H9 (cell line): ENCODE data around the gene TANGO6. TPM values are rescaled to one million over a fixed set of nuclear protein-coding genes. Genes with fewer than 3 reads are reported as not detected.

Source experiments
- DNase-seq: peaks from one replicate; pipeline ENCODE4 v3.0.0-alpha.2; 2017
- H2AFZ ChIP-seq: one replicate; pipeline ENCODE4 v1.6.1; 2013; ENCODE audit warnings: mild to moderate bottlenecking, low read length, control low read depth, moderate library complexity
- H2AK5ac ChIP-seq: 2 replicates; pipeline ENCODE4 v1.6.1; 2013; ENCODE audit warnings: low read length, control low read depth, mixed read lengths; ENCODE audit not compliant: insufficient read length
- H2BK120ac ChIP-seq: one replicate; pipeline ENCODE4 v1.6.1; 2013; ENCODE audit warnings: low read depth, mild to moderate bottlenecking, low read length, control low read depth, inconsistent platforms; ENCODE audit not compliant: poor library complexity, severe bottlenecking
- H2BK12ac ChIP-seq: 2 replicates; pipeline ENCODE4 v1.6.1; 2013; ENCODE audit warnings: low read length, control low read depth, mixed read lengths, low read depth; ENCODE audit not compliant: insufficient read length
- H2BK15ac ChIP-seq: 2 replicates; pipeline ENCODE4 v1.6.1; 2013; ENCODE audit warnings: low read depth, low read length, control low read depth
- H2BK20ac ChIP-seq: one replicate; pipeline ENCODE4 v1.6.1; 2013; ENCODE audit warnings: low read depth, mild to moderate bottlenecking, low read length, control low read depth, inconsistent platforms; ENCODE audit not compliant: poor library complexity, severe bottlenecking
- H2BK5ac ChIP-seq: 2 replicates; pipeline ENCODE4 v1.6.1; 2013; ENCODE audit warnings: low read length, control low read depth, mixed read lengths; ENCODE audit not compliant: insufficient read length
- H3K14ac ChIP-seq: 2 replicates; pipeline ENCODE4 v1.6.1; 2013; ENCODE audit warnings: low read length, control low read depth; ENCODE audit not compliant: insufficient read depth
- H3K18ac ChIP-seq: 2 replicates; pipeline ENCODE4 v1.6.1; 2013; ENCODE audit warnings: low read depth, mild to moderate bottlenecking, mixed read lengths, low read length, control low read depth; ENCODE audit not compliant: insufficient read length
- H3K23ac ChIP-seq: 2 replicates; pipeline ENCODE4 v1.6.1; 2013; ENCODE audit warnings: low read length, control low read depth, mixed read lengths, low read depth; ENCODE audit not compliant: insufficient read length
- H3K23me2 ChIP-seq: 2 replicates; pipeline ENCODE4 v1.6.1; 2013; ENCODE audit warnings: low read depth, mild to moderate bottlenecking, mixed read lengths, low read length, control low read depth; ENCODE audit not compliant: insufficient read length, poor library complexity, severe bottlenecking
- H3K27ac ChIP-seq: 2 replicates; pipeline ENCODE4 v1.5.1; 2013; ENCODE audit warnings: low read length, control low read depth, mixed read lengths, low read depth; ENCODE audit not compliant: insufficient read length
- H3K27me3 ChIP-seq: 2 replicates; pipeline ENCODE4 v1.6.1; 2013; ENCODE audit warnings: low read length, control low read depth, inconsistent platforms; ENCODE audit not compliant: insufficient read depth
- H3K4ac ChIP-seq: 2 replicates; pipeline ENCODE4 v1.6.1; 2013; ENCODE audit warnings: low read depth, mild to moderate bottlenecking, control low read depth, inconsistent platforms, low read length, moderate library complexity
- H3K4me1 ChIP-seq: 2 replicates; pipeline ENCODE4 v1.6.1; 2013; ENCODE audit warnings: low read length, control low read depth, inconsistent platforms; ENCODE audit not compliant: insufficient read depth
- H3K4me2 ChIP-seq: 2 replicates; pipeline ENCODE4 v1.6.1; 2013; ENCODE audit warnings: low read length, control low read depth, mixed read lengths; ENCODE audit not compliant: insufficient read length, insufficient read depth
- H3K56ac ChIP-seq: 2 replicates; pipeline ENCODE4 v1.6.1; 2013; ENCODE audit warnings: low read depth, mild to moderate bottlenecking, mixed read lengths, low read length, control low read depth; ENCODE audit not compliant: insufficient read length
- H3K79me1 ChIP-seq: 2 replicates; pipeline ENCODE4 v1.6.1; 2013; ENCODE audit warnings: low read depth, mild to moderate bottlenecking, moderate library complexity, low read length, control low read depth, inconsistent platforms; ENCODE audit not compliant: insufficient read depth, poor library complexity, severe bottlenecking
- H3K79me2 ChIP-seq: 2 replicates; pipeline ENCODE4 v1.6.1; 2013; ENCODE audit warnings: low read length, control low read depth, inconsistent platforms; ENCODE audit not compliant: insufficient read depth
- H3K9ac ChIP-seq: 2 replicates; pipeline ENCODE4 v1.6.1; 2013; ENCODE audit warnings: low read length, control low read depth, mixed read lengths; ENCODE audit not compliant: insufficient read length; ENCODE audit errors: extremely low read depth
- H3K9me3 ChIP-seq: one replicate; pipeline ENCODE4 v1.6.1; 2013; ENCODE audit warnings: low read depth, low read length, inconsistent platforms; ENCODE audit not compliant: control insufficient read depth
- H3T11ph ChIP-seq: one replicate; pipeline ENCODE4 v1.6.1; 2013; ENCODE audit warnings: mild to moderate bottlenecking, low read length, control low read depth, inconsistent platforms
- H4K20me1 ChIP-seq: one replicate; pipeline ENCODE4 v1.6.1; 2013; ENCODE audit not compliant: control insufficient read depth, insufficient read length, insufficient read depth
- H4K5ac ChIP-seq: 2 replicates; pipeline ENCODE4 v1.6.1; 2013; ENCODE audit warnings: low read depth, mild to moderate bottlenecking, mixed read lengths, low read length, control low read depth; ENCODE audit not compliant: insufficient read length
- H4K8ac ChIP-seq: replicated peaks from 2 replicates; pipeline ENCODE4 v1.6.1; 2013; ENCODE audit warnings: low read length, control low read depth, mixed read lengths, low read depth; ENCODE audit not compliant: insufficient read length
- H4K91ac ChIP-seq: 2 replicates; pipeline ENCODE4 v1.6.1; 2013; ENCODE audit warnings: low read depth, mild to moderate bottlenecking, moderate library complexity, mixed read lengths, low read length, control low read depth; ENCODE audit not compliant: insufficient read length
- H3K27ac Mint-ChIP-seq, 3 experiments: 2 replicates in 2 of 3; 3 replicates in 1 of 3; pipeline ENCODE4 v1.8.0; 2020 to 2021; ENCODE audit warnings: mixed read lengths in 3 of 3, mild to moderate bottlenecking in 1 of 3, moderate library complexity in 1 of 3
- H3K27me3 Mint-ChIP-seq: 2 replicates; pipeline ENCODE4 v1.8.0; 2021; ENCODE audit warnings: low read depth, mild to moderate bottlenecking, moderate library complexity, mixed read lengths
- H3K36me3 Mint-ChIP-seq, 3 experiments: 2 replicates in 2 of 3; 3 replicates in 1 of 3; pipeline ENCODE4 v1.8.0; 2020 to 2021; ENCODE audit warnings: low read depth in 3 of 3, mixed read lengths in 3 of 3; ENCODE audit not compliant: insufficient read depth in 1 of 3
- H3K4me1 Mint-ChIP-seq, 2 experiments: 2 replicates each; pipeline ENCODE4 v1.8.0; 2020; ENCODE audit warnings: mixed read lengths in 2 of 2
- H3K4me3 Mint-ChIP-seq, 2 experiments: 2 replicates in 1 of 2; 3 replicates in 1 of 2; pipeline ENCODE4 v1.8.0; 2020 to 2021; ENCODE audit warnings: mild to moderate bottlenecking in 2 of 2, mixed read lengths in 2 of 2, moderate library complexity in 1 of 2
- H3K9me3 Mint-ChIP-seq, 2 experiments: 2 replicates in 1 of 2; 3 replicates in 1 of 2; pipeline ENCODE4 v1.8.0; 2020; ENCODE audit warnings: mild to moderate bottlenecking in 2 of 2, mixed read lengths in 2 of 2, moderate library complexity in 1 of 2
- WGBS: extraction: QIAGEN DNeasy Blood & Tissue Kit; methylation state at CpG from one replicate; pipeline ENCODE4 v1.1.7; 2013; ENCODE audit warnings: missing lambda C conversion rate, low lambda C conversion rate, mixed read lengths; ENCODE audit not compliant: insufficient read length; ENCODE audit errors: extremely low coverage; 5-methylcytosine and 5-hydroxymethylcytosine counted together
- total RNA-seq: library from RNA; stranded (reverse); gene quantifications from 2 replicates; pipeline ENCODE4 v1.2.1, GENCODE V29; 2021
- TF ChIP-seq, protein P1 (sequence below): fragments of 200-600 bp; sonication (generic); conservative IDR thresholded peaks from 3 replicates; pipeline ENCODE4 v1.8.0; 2021; ENCODE audit warnings: antibody characterized with exemption, mild to moderate bottlenecking

The TANGO6 gene
- total RNA-seq, 1 experiment from 2014 or later, result 12.0 TPM

DNA sequence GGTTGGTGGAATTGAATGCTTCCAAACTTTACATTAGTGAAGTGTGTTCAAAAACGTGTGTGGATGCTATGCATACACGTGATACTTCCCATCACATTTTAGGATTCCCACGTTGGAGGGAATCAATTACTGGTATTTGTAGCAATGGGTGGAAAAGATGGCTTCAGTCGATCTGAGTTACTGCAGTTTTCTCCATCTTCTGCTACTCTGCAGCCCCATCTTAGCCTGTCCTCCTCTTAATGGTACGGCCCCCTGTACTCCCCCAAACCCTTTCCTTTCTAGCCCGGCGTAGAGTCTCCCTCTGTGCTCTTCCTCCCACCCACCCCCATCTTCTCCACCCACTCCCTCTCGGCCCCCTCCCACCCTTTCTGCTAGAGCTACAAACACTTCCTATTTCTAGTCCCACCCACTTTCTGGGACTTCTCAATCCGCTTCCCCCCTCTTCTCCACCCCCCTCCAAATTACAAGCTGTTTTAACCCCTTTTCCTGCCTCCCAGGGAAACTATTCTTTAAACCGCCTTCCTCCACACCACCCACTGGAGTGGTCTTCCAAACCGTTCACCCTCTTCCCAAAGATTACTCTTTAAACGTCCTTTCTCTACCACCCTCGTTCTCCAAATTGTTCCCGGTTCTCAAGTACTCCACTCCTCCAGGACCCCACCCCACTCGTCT is 288.0 kb downstream of the TANGO6 start:
- peak; percentile 46 for DNase-seq
- Histone ChIP-seq H3K18ac (peak overlapping the region; percentile 98), H3K4me2 (peak overlapping the region; percentile 70), H3T11ph (no peak overlapping the region), H3K4ac (no peak overlapping the region; the same call in 1 of the 2 replicates), H3K79me2 (peaks cover 35% of the 10 kb centered on the region), H3K4me1 (peaks cover 2% of the 10 kb centered on the region; the same call in 1 of the 2 replicates), H3K9ac (peak overlapping the region; percentile 96), H2BK15ac (no peak overlapping the region), H4K5ac (peak overlapping the region; percentile 96), H2AFZ (peak overlapping the region; percentile 33), H3K27ac (peak overlapping the region; percentile 93), H3K56ac (peak overlapping the region; percentile 89), H3K27me3 (no peaks in the 10 kb centered on the region), H3K23ac (no peak overlapping the region), H4K8ac (peak overlapping the region; percentile 81), H3K79me1 (peaks cover 3% of the 10 kb centered on the region), H3K9me3 (no peaks in the 10 kb centered on the region), H2BK5ac (peak overlapping the region; percentile 65), H2BK20ac (no peak overlapping the region), H2BK120ac (peak overlapping the region; percentile 99), H2BK12ac (no peak overlapping the region), H4K91ac (no peak overlapping the region), H2AK5ac (no peak overlapping the region), H4K20me1 (peaks cover under 1% of the 10 kb centered on the region), H3K23me2 (peaks cover 12% of the 10 kb centered on the region), H3K14ac (peak overlapping the region; percentile 97; the same call in 1 of the 2 replicates)
- H3K27me3 Mint-ChIP-seq, result no peaks in the 10 kb centered on the region
- no CpG with 5 or more reads among the region's 15 CpGs for WGBS
- H3K4me3 Mint-ChIP-seq, result peak overlapping the region; percentile 99
- H3K27ac Mint-ChIP-seq, result peak overlapping the region; percentile 96 to 100 (median 98)
- H3K4me1 Mint-ChIP-seq, result peaks cover 24 to 33% of the 10 kb centered on the region in 2 experiments
- H3K36me3 Mint-ChIP-seq, result peaks cover 8 to 55% (median 30%) of the 10 kb centered on the region in 3 experiments; a peak in 6 of 7 replicates
- TF ChIP-seq, protein P1, sequence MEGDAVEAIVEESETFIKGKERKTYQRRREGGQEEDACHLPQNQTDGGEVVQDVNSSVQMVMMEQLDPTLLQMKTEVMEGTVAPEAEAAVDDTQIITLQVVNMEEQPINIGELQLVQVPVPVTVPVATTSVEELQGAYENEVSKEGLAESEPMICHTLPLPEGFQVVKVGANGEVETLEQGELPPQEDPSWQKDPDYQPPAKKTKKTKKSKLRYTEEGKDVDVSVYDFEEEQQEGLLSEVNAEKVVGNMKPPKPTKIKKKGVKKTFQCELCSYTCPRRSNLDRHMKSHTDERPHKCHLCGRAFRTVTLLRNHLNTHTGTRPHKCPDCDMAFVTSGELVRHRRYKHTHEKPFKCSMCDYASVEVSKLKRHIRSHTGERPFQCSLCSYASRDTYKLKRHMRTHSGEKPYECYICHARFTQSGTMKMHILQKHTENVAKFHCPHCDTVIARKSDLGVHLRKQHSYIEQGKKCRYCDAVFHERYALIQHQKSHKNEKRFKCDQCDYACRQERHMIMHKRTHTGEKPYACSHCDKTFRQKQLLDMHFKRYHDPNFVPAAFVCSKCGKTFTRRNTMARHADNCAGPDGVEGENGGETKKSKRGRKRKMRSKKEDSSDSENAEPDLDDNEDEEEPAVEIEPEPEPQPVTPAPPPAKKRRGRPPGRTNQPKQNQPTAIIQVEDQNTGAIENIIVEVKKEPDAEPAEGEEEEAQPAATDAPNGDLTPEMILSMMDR, result no peak
- no peaks in the 10 kb centered on the region for H3K9me3 Mint-ChIP-seq
